ENCODE data around the gene TCP10L.
"Not testable (repeated sequence)": the region's sequence is repeated elsewhere in the genome, so short reads cannot be mapped to it uniquely, and the experiment has no call there.

Gene TCP10L

DNA sequence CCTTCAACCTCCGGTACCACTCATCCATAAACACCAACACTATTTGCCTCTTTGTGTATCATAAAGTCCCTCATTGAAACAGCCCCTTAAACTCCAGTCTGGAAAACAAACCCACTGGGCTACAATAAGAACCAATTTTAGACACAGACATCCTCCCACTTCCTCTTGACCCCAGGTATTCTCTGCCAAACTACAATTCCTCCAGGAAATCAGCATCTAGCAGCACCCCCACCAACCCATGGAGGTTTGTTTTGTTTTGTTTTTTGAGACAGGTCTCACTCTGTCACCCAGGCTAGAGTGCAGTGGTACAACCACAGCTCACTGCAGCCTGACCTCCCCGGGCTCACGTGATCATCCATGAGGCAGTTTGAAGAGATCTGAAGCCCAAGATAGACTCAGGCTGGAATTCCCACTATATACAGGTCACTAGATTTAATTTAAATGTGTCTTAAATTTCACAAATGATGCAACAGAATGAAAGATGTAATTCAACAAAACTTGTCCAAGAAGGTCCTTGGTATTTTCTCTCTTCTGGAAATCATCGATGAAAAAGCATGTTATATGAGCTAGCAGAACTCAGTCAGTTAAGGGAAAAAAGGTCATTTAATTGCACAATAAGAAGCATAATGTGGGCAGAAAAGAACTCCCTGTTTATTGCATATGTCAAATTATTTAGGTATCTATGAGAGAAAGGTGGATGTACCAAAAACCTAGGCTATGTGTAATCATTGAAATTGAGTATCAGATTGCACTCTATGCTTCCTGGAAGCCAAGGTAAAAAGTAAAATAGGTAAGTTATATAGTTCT lies 30.3 kb downstream of the TCP10L start:
- no peak for DNase-seq (ENCODE audit: low read depth in 2 of 2)

DNA sequence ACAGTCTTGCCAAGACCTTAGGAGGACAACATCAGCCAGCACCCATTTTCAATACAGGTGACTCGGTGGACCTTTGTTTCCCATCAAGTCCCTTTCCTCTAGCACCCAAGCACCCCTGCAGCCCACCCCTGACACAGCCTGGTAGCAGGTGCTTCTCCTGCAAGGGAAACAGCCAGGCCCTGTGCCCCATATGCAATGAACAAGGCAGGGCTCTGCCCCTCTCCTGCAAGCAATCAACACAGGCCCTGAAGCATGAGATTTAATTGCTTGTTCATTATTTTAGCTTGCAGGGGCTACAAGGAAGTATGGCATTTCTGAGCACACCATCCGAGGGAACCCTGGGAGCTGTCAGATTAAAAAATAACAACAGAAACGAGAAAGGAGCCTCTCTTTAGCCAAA lies 35.4 kb downstream of the TCP10L start:
- no peak for DNase-seq (ENCODE audit: low read depth in 2 of 2)

DNA sequence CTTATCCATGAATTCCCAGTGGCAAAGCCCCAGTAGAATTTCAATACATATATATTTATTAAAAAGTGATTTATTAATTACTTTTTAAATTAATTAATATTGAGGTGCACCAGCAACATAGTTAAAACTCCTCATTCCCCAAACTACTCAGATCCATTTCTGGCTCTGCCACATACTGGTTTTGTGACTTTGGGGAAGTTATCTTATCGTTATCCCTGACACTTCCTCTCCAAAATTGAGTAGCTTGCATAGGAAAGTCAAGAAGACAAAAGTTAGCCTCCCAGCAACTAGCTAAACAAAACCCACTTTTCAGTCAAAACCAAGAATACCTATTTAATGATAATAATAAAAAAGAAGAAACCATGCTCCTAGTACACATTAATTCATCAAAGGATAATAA lies 35.9 kb downstream of the TCP10L start:
- DNase-seq (ENCODE audit: low read depth in 2 of 2) = no peak

DNA sequence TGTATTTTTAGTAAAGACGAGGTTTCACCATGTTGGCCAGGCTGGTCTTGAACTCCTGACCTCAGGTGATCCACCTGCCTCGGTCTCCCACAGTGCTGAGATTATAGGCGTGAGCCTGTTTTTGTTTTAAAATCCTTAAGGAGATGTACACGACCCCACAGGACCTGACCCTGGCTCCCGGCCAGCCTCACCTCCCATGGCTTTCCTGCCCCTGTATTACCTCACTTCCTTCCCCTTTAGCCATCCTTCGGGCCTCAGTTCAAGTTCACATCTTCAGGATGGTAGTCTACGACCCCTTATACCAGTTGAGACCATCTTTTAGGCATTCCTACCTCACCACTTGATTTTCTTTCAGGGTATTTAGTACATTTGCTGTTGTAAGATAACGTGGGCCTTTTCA lies 36.3 kb downstream of the TCP10L start:
- DNase-seq (ENCODE audit: low read depth in 2 of 2) = no peak

DNA sequence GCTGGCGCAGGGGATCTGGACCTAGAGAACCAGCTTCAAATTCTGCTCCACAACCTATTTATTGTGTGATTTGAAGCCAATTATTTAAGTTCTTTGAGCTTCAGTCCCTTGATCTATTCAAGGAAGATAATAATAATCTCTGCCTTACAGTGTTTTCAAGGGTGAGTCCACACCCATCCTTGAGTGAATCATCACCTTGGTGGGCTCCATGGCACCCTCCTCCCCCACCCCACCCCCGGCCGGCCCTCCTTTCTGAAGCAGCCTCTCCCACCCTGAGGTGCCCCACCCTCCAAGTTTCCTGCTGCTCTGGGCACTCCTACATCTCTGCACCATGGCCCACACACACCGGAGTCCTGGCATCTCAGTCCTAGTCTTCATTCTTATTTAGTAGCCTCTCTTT lies 38.3 kb downstream of the TCP10L start:
- no peak for DNase-seq (ENCODE audit: low read depth in 2 of 2)

DNA sequence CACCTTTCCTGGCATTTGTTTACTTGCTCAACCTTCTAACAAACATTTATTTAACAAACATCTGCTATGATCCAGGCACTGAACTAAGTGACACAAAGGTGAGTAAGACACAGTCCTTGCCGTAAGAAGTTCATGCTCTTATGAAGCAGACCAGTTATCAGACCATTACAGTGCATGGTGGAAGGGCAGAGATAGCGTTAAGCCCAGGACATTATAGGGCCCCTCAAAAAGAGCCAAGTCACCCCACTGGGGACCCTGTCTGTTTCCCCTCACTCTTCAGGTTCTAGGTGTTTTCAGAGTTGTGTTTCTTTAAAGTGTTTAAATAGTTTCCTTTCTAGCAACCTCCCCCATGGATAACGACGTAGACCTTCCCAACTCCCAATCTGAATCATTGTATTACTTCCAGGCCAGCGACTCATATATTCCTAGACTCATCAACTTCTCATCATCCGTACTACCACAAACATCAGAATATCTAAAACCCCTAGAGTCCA lies 39.3 kb downstream of the TCP10L start:
- no peak for DNase-seq (ENCODE audit: low read depth in 2 of 2)

DNA sequence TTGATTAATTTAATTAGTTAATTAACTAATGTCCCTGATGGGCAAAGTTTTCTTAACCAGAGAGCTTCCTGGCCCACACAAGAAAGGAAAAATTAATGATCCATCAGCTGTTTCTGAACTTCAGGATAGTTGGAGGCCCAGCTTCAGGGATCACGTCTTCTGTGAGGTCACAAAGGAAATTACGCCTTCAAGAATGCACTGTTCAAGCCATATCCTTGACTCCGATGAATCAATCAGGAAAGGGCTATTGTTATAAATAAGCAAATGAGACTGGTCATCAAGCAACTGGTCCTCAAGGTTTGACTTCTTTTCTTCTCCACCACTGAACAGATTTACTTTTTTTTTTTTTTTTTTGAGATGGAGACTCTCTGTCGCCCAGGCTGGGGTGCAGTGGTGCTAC lies 40.6 kb downstream of the TCP10L start:
- DNase-seq (ENCODE audit: low read depth in 2 of 2) = no peak

DNA sequence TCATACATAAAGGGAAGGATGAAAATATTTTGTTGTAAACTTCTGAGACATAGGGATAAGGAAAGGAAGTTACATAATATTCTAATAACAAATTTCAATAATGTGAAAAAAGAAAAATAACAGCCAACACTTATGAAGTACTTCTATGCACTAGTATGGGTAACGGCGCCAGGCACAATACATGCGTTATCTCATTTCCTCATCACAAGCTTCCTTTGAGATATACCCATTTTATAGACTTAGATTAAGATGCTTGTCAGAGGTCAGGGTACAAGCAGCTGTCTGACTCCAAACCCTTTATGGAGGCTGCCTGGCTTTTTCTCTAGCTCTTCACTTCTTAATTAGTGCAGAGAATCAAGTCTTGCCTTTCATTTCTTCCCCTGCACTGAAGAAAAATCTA lies 41.3 kb downstream of the TCP10L start:
- no peak for DNase-seq (ENCODE audit: low read depth in 2 of 2)

DNA sequence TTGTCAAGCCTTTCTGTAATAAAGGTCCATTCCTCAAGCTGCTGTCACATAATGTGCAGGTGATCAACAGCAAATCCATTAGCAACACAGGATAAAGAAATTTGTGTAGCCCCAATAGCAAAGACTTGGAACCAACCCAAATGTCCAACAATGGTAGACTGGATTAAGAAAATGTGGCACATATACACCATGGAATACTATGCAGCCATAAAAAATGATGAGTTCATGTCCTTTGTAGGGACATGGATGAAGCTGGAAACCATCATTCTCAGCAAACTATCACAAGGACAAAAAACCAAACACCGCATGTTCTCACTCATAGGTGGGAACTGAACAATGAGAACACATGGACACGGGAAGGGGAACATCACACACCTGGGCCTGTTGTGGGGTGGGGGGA lies 42.3 kb downstream of the TCP10L start:
- DNase-seq (ENCODE audit: low read depth in 2 of 2) = not testable (repeated sequence)

DNA sequence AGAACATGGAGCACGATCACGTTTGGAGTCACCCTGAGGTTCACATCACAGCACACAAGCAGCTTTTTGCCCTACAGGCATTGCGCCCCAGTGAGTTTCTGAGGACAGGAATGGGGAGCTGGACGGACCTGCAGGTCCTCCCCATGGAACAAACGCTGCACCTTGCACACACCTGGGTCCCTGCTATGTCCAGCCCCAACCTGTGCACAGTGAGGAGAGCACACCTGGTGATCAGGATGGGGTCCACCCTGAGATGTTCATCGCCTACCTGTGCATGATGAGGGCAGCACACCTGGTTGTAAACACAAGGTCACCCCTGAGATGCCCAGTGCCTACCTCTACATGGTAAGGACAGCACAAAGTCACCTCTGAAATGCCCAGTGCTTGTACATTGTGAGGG lies 45.9 kb downstream of the TCP10L start:
- no peak for DNase-seq (ENCODE audit: low read depth in 2 of 2)

DNA sequence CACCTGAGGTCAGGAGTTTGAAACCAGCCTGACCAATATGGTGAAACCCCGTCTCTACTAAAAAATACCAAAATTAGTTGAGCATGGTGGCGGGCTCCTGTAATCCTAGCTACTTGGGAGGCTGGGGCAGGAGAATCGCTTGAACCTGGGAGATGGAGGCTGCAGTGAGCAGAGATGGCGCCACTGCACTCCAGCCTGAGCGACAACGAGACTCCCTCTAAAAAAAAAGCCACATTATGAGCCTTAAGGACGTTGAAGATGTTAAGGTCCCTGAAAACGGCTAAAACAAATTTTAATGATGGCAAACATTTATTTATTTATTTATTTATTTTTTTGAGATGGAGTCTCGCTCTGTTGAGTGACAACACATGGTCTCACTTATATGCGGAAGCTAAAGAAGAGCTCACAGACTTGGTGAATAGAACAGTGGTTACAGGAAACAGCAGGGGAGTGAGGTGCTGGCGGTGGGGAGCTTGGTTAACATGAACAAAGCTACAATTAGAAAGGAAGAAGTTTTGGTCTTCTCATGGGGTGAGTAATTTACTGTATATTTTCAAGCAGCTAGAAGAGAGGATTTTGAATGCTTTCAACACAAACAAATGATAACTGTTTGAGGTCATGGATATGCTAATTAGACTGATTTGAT lies 47.1 kb downstream of the TCP10L start:
- DNase-seq (ENCODE audit: low read depth in 2 of 2) = peak; percentile 6 to 9

DNA sequence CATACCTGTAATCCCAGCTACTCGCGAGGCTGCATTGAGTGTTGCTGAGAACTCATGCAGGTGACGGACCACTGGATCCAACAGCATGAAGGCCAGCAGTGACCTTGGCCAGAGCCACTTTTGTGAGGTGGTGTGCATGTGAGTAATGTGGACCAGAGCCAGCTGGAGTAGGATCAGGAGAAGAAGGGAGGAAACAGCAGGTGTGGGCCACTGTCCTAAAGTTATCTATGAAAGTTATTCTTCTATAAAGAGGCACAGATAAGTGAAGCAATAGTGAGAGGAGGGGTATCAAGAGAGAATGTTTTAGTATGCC lies 47.8 kb downstream of the TCP10L start:
- no peak for DNase-seq (ENCODE audit: low read depth in 2 of 2)

DNA sequence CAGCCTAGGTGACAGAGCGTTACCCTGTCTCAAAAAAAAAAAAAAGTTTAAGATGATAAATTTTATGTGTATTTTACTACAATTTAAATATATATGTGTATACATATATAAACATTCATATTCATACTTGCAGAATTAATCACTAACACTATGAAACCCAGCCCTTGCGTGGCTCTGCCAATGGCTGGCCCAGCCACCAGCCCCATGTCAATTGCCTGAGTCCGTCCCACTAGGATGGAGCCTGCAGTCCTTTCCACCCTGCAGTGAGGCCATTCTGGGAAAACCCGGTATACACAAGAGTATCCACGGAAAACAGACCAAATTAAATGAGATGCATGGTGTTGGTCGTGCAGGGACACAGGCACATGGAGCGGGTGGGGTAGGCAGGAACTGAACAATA lies 49.7 kb downstream of the TCP10L start:
- no peak for DNase-seq (ENCODE audit: low read depth in 2 of 2)

DNA sequence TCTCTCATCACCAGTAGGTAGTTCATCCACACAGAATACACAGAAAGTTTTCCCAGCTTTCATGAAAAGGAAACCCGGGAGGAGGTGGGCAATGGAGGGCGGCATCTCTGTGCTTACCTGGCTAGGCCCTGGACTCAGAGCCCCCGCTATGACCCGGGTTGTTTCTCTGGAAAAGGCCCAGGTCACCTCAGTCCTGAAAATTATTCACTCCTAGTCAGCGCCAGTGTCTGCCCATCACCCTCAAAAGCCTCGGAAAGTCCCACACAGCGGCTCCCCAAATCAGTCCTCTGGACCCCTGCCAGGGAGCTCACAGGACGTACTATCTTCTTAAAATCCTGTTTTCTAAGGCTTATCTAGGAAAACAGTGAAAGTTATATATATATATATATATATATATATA lies 51.2 kb downstream of the TCP10L start:
- no peak for DNase-seq (ENCODE audit: low read depth in 2 of 2)

DNA sequence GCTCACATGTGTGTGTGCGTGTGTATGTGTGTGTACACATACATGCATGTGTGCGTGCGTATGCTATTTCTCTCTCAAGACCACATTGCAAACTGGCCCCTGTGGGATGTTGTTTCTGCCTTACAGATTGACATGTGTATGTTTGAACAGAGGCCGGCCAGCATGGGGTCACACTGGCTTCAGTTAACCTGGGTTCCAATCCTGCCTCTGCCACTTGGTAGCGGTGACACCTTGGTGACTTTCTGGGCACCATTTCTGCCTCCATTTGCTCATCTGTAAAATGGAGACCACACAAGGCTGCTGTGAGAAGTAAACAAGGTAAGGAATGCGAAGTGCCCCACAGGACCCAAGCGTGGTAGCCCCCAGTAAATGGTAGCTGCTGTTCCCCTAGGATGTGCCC lies 51.7 kb downstream of the TCP10L start:
- DNase-seq (ENCODE audit: low read depth in 2 of 2) = no peak

DNA sequence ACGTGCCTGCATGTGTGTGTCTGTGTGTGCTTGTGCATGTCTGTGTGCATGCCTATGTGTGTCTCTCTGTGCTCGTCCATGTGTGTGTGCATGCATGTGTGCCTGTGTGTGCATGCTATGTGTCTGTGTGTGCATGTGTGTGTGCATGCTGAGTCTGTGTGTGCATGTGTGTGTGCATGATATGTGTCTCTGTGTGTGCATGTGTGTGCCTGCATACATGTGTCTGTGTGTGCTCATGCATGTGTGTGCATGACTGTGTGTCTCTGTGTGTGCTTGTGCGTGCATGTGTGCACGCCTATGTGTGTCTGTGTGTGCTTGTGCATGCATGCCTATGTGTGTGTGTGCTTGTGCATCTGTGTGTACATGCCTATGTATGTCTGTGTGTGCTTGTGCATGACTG lies 52.3 kb downstream of the TCP10L start:
- no peak for DNase-seq (ENCODE audit: low read depth in 2 of 2)

DNA sequence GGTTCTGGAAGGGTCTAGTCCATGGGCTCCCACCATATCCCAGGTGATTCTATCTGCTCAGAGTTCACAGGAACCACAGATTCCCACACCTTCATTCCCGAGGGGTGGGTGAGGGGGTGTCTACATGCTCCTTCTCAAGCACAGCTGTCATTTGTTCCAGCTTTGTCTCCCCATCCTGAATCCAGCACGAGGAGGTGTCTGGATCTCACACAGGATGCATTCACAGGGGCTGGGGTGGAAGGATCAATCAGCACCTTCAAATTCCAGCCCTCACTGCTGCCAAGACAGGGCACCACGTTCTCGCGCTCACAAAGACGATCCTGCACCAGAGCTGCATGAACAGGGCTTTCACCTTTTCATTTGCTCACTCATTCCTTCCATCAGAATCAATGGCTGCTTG lies 52.7 kb downstream of the TCP10L start:
- DNase-seq (ENCODE audit: low read depth in 2 of 2) = no peak

DNA sequence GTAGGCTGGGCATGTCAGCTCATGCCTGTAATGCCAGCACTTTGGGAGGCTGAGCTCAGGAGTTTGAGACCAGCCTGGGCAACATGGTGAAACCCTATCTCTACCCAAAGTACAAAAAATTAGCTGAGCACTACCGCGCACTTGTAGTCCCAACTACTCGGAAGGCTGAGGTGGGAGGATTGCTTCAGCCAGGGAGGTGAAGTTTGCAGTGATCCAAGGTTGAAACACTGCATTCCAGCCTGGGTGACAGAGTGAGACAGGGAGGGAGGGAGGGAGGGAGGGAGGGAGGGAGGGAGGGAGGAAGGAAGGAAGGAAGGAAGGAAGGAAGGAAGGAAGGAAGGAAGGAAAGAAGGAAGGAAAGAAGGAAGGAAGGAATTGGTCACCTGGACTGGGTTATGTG lies 53.8 kb downstream of the TCP10L start:
- not testable (repeated sequence) for DNase-seq (ENCODE audit: low read depth in 2 of 2)

DNA sequence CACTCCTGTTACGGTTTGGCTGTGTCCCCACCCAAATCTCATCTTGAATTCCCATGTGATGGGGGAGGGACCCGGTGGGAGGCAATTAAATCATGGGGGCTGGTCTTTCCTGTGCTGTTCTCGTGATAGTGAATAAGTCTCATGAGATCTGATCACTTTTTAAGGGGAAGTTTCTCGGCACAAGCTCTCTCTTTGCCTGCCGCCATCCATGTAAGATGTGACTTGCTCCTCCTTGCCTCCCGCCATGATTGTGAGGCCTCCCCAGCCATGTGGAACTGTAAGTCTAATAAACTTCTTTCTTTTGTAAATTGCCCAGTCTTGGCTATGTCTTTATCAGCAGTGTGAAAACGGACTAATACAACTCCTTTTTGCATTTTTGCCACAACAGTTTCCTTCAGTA lies 54.5 kb downstream of the TCP10L start:
- DNase-seq (ENCODE audit: low read depth in 2 of 2) = not testable (repeated sequence)

DNA sequence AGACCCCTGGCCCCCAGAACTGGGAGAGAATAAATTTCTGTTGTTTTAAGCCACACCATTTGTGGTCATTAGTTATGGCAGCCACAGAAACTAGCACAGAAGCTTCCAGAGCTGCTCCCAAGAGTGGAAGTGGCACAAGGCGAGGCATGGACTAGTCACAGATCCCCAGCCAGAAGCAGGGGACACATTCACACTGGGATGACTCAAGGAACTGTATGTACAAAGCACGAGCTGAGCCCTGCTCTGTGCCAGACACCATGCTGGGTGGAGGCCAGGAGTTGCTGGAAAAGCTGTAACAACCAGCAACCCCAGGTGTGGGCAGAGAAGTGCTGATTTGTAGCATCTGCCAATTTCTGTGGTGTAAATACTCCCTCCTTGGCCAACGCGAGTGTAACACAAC lies 55.6 kb downstream of the TCP10L start:
- DNase-seq (ENCODE audit: low read depth in 2 of 2) = no peak

DNA sequence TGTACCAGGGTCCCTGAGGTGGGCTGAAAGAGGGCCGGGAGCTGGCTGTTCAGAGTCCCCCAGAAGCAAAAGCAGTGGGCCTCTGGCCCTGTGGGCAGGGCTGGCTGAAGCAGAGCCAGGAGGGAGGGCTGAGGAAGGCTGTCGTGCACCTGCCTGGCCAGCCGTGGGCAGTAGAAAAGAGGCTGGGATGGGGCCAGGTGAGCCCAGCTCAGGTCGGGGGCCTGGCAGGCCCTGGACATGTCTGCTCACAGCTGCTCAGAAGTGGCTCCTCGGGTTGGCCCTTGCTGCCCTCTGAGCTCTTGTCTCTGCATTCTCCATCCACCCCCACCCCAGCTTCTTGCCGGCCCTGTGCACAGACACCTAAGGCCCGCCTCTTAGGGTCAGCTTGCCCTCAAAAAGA lies 60.0 kb downstream of the TCP10L start:
- DNase-seq (ENCODE audit: low read depth in 2 of 2) = no peak

DNA sequence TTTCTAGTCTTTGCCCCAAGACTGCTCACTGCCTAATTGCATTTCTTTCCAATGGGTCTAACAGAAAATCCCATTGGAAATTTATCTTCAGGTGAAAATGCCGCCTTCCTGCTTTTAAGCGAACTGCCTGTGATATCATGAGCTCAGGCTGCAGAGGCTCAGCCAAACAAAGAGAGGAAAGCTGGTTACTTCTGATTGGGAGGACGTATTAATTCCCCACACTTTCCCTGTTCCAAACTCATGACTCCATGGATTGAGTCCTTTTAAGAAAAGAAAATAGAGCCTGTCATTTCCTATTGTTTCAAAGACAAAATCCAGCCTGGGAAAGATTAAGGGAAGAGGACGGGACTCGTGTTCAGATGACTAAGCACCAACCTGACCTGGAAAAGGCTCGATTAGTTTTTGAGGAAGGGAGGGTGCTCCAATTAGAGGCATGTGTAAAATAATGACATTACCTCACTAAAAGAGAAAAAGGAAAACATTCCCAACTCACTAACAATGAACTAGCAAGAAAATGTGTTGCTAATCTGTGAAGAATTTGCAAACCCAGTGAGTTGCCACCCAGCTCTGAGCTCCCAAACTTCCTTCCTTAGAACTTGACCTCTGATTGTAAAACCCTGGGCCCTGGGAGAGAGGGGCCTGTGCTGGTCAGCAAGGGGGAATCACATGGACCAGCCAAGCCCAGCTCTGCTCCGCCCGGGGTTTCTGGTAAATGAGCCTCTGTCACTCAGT lies 61.2 kb downstream of the TCP10L start:
- no peak for DNase-seq (ENCODE audit: low read depth in 2 of 2)
